Panc1 (cell line): ENCODE results near the gene LRBA.

Experiments
- POLR2AphosphoS5 ChIP-seq: IDR thresholded peaks from 2 replicates; pipeline ENCODE4 v1.6.1; 2012; ENCODE audit warnings: mild to moderate bottlenecking, low read depth, low read length, moderate library complexity
- TF ChIP-seq, protein P1 (sequence below): fragments of 450-650 bp; IDR thresholded peaks from 2 replicates; pipeline ENCODE4 v1.5.1; 2017; ENCODE audit warnings: mild to moderate bottlenecking

DNA sequence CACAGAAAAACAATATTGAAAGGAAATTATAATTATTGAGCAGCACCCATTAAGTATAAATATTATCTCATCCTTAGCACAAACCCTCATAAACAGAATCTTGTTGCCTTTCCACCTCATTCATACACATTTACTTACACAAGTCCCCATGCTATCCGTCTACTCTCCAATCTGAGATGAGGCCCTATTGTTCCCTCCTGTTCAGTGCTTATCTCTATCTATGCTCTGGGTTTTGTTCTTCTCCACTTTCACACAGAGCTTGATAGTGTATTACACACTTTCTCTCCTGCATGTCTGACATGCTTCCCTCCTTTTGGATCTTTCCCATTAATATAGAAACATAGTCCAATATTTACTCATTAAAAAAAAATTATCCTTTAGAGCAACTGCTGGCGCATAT is 671.3 kb downstream of the LRBA start:
- TF ChIP-seq, protein P1, sequence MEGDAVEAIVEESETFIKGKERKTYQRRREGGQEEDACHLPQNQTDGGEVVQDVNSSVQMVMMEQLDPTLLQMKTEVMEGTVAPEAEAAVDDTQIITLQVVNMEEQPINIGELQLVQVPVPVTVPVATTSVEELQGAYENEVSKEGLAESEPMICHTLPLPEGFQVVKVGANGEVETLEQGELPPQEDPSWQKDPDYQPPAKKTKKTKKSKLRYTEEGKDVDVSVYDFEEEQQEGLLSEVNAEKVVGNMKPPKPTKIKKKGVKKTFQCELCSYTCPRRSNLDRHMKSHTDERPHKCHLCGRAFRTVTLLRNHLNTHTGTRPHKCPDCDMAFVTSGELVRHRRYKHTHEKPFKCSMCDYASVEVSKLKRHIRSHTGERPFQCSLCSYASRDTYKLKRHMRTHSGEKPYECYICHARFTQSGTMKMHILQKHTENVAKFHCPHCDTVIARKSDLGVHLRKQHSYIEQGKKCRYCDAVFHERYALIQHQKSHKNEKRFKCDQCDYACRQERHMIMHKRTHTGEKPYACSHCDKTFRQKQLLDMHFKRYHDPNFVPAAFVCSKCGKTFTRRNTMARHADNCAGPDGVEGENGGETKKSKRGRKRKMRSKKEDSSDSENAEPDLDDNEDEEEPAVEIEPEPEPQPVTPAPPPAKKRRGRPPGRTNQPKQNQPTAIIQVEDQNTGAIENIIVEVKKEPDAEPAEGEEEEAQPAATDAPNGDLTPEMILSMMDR = no peak
- TF ChIP-seq POLR2AphosphoS5 = no peak
